Measurements from ENCODE around the gene SHROOM4.

Gene SHROOM4

GRCh38 chrX:50622751-50623150 is 191.2 kb downstream of the SHROOM4 start:
- DNase-seq = no peak

- DNase-seq = no peak
Observed at GRCh38 chrX:50618788-50619558, 195.0 kb downstream of the SHROOM4 start.

GRCh38 chrX:50617183-50617582 is 196.8 kb downstream of the SHROOM4 start:
- no peak for DNase-seq

GRCh38 chrX:50615570-50616158 is 198.3 kb downstream of the SHROOM4 start:
- DNase-seq = no peak

GRCh38 chrX:50614460-50614859 is 199.5 kb downstream of the SHROOM4 start:
- no peak for DNase-seq

GRCh38 chrX:50613846-50614245 is 200.1 kb downstream of the SHROOM4 start:
- no peak for DNase-seq

GRCh38 chrX:50609796-50610195 is 204.2 kb downstream of the SHROOM4 start:
- no peak for DNase-seq

- no peak for DNase-seq
Observed at GRCh38 chrX:50606300-50606950, 207.6 kb downstream of the SHROOM4 start.

- no peak for DNase-seq
Observed at GRCh38 chrX:50596056-50596455, 217.9 kb downstream of the SHROOM4 start.

GRCh38 chrX:50594788-50595187 is 219.2 kb downstream of the SHROOM4 start:
- no peak for DNase-seq

GRCh38 chrX:50586980-50587379 is 227.0 kb downstream of the SHROOM4 start:
- no peak for DNase-seq

- DNase-seq = no peak
Observed at GRCh38 chrX:50586407-50586806, 227.6 kb downstream of the SHROOM4 start.

GRCh38 chrX:50581405-50581804 is 232.6 kb downstream of the SHROOM4 start:
- DNase-seq = no peak

GRCh38 chrX:50579955-50580354 is 234.0 kb downstream of the SHROOM4 start:
- peak in 19 of 58 donors; percentile 0 to 5 (median 1) for DNase-seq

GRCh38 chrX:50577326-50577725 is 236.7 kb downstream of the SHROOM4 start:
- DNase-seq = no peak

GRCh38 chrX:50567636-50568035 is 246.4 kb downstream of the SHROOM4 start:
- DNase-seq = no peak

- DNase-seq = no peak
Observed at GRCh38 chrX:50565718-50566117, 248.3 kb downstream of the SHROOM4 start.
